Sigmoid colon (tissue), 3 donors: ENCODE measurements around the gene CATSPERD.

Experiments
- POLR2A ChIP-seq, 2 donors: fragments of 450-650 bp; IDR thresholded peaks; one replicate each; pipeline ENCODE4 v1.6.1; 2016; ENCODE audit warnings: antibody characterized with exemption in 2 of 2, mild to moderate bottlenecking in 2 of 2, moderate library complexity in 2 of 2
- TF ChIP-seq, protein P1 (sequence below), 4 experiments: fragments of 450-650 bp in 3 of 4; fragments of 200-600 bp in 1 of 4; IDR thresholded peaks; one replicate each; pipeline ENCODE4 v1.5.1; 2016 to 2019; ENCODE audit warnings: antibody characterized with exemption in 4 of 4, mild to moderate bottlenecking in 3 of 4, moderate library complexity in 2 of 4

GRCh38 chr19:5826531-5827341 is 106.3 kb downstream of the CATSPERD start:
- TF ChIP-seq, protein P1, sequence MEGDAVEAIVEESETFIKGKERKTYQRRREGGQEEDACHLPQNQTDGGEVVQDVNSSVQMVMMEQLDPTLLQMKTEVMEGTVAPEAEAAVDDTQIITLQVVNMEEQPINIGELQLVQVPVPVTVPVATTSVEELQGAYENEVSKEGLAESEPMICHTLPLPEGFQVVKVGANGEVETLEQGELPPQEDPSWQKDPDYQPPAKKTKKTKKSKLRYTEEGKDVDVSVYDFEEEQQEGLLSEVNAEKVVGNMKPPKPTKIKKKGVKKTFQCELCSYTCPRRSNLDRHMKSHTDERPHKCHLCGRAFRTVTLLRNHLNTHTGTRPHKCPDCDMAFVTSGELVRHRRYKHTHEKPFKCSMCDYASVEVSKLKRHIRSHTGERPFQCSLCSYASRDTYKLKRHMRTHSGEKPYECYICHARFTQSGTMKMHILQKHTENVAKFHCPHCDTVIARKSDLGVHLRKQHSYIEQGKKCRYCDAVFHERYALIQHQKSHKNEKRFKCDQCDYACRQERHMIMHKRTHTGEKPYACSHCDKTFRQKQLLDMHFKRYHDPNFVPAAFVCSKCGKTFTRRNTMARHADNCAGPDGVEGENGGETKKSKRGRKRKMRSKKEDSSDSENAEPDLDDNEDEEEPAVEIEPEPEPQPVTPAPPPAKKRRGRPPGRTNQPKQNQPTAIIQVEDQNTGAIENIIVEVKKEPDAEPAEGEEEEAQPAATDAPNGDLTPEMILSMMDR (IDR thresholded peaks at IDR 0.05): peak in 3 of 4 experiments; percentile 11 to 22 (median 20)
- TF ChIP-seq POLR2A (IDR thresholded peaks at IDR 0.05): no peak
